ENCODE data around the gene SGIP1. TPM values are rescaled to one million over a fixed set of nuclear protein-coding genes. Genes with fewer than 3 reads are reported as not detected.
A peak's percentile ranks its signal among the peaks of the same experiment; 100 is the strongest.

The SGIP1 gene
- total and polyA plus RNA-seq, 7 donors: under 0.01 to 14.1 (median 7.3) TPM; not detected in 1

DNA sequence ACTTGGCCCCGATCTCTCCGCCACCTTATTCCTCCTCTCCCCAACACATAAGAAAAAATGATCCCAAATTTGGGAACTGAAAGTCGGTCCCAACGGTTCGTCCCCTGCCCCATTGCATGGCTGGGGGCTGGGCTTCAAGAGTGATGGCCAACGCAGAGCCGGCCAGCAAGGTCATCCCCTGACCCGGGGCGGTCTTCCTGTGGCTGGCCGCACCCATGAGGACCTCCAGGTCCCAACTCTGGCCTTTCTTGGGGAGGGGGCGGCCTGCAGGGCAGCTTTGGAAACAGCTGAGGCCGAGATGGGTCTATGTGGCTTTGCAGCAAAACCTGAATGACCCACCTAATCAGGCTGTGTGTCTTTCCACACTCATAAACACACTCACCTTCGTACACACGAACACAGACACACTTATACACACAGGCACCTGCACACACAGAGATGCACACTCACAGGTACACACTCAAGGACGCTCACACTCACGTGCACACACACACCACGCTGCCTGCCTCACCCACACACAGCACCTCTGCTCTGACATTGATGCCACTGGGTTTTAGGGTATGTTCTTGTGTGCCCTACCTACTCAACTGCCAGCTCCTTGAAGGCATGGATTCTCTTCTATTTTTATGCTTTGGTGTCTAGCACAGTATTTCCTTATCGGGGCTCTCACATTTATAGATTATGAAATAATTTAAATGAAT is 218.9 kb downstream of the SGIP1 start:
- Histone ChIP-seq H3K9me3 (no peaks in the 10 kb centered on the region), H3K27me3 (peaks cover 0 to 24% (median 11%) of the 10 kb centered on the region in 3 donors), H3K4me3 (peak overlapping the region; percentile 20 to 50 (median 36)), H3K36me3 (no peaks in the 10 kb centered on the region), H3K4me1 (peaks cover 0 to 13% (median 9%) of the 10 kb centered on the region in 4 donors), H3K27ac (peak overlapping the region in 1 of 4 donors; percentile 25)
- 42 to 44% methylated on average over 18 of the region's 18 CpGs for WGBS, 2 donors
- DNase-seq: no peak
- intact Hi-C loops (cut with DNase I): no loop called here
- TF ChIP-seq EP300 (IDR thresholded peaks at IDR 0.05): no peak
- TF ChIP-seq, protein P1, sequence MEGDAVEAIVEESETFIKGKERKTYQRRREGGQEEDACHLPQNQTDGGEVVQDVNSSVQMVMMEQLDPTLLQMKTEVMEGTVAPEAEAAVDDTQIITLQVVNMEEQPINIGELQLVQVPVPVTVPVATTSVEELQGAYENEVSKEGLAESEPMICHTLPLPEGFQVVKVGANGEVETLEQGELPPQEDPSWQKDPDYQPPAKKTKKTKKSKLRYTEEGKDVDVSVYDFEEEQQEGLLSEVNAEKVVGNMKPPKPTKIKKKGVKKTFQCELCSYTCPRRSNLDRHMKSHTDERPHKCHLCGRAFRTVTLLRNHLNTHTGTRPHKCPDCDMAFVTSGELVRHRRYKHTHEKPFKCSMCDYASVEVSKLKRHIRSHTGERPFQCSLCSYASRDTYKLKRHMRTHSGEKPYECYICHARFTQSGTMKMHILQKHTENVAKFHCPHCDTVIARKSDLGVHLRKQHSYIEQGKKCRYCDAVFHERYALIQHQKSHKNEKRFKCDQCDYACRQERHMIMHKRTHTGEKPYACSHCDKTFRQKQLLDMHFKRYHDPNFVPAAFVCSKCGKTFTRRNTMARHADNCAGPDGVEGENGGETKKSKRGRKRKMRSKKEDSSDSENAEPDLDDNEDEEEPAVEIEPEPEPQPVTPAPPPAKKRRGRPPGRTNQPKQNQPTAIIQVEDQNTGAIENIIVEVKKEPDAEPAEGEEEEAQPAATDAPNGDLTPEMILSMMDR (IDR thresholded peaks at IDR 0.05): no peak
- no peak for TF ChIP-seq POLR2A (IDR thresholded peaks at IDR 0.05)
- TF ChIP-seq POLR2AphosphoS5 (IDR thresholded peaks at IDR 0.05): no peak

GRCh38 chr1:66757722-66758240 is 223.8 kb downstream of the SGIP1 start:
- H3K4me1 ChIP-seq: peaks cover 0 to 2% (median 1%) of the 10 kb centered on the region in 4 donors

DNA sequence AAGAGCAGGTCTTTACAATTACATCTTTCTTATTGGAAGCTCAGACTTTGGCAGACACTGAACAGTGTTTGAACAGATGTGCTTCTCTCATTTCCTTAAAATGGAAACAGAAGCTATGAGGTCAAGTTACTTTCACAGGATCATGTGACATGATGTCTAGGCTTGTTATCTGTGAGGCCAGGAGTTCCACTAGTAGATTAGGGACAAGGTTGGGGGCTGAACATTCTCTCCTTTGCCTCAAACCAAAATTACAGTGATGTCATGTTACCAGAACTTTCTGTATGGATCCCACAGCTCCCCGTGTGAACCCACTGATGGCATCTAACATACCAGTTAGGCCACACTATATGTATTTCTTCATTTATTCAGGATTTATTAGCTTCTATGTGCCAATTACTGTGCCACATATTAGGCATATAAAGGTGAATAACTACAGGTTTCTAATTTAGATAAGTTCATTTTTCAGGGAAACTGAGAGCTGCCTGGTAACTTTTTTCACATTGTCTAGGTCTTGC is 224.3 kb downstream of the SGIP1 start:
- no peaks in the 10 kb centered on the region for H3K9me3 ChIP-seq
- H3K4me3 ChIP-seq: no peak overlapping the region
- H3K27me3 ChIP-seq: peaks cover 0 to 8% (median 5%) of the 10 kb centered on the region in 3 donors
- TF ChIP-seq POLR2AphosphoS5 (IDR thresholded peaks at IDR 0.05): peak in 1 of 4 donors; percentile 14
- TF ChIP-seq, protein P1 (IDR thresholded peaks at IDR 0.05): no peak
- no peak for TF ChIP-seq POLR2A (IDR thresholded peaks at IDR 0.05)
- no peak for TF ChIP-seq EP300 (IDR thresholded peaks at IDR 0.05)
- H3K4me1 ChIP-seq: no peaks in the 10 kb centered on the region
- intact Hi-C loops (cut with DNase I): no loop called here
- H3K36me3 ChIP-seq: no peaks in the 10 kb centered on the region
- no peak for DNase-seq
- no peak overlapping the region for H3K27ac ChIP-seq
- WGBS, 2 donors: 88 to 95% methylated on average over 1 of the region's 1 CpG

More at GRCh38 chr1:66757722-66758240, 223.8 kb downstream of the SGIP1 start:
- Histone ChIP-seq H3K27me3 (peaks cover 0 to 12% (median 5%) of the 10 kb centered on the region in 3 donors), H3K4me3 (no peak overlapping the region), H3K9me3 (no peaks in the 10 kb centered on the region), H3K27ac (no peak overlapping the region), H3K36me3 (no peaks in the 10 kb centered on the region)
- intact Hi-C loops (cut with DNase I): no loop called here
- no peak for DNase-seq
- 71 to 88% methylated on average over 6 of the region's 6 CpGs for WGBS, 2 donors
- TF ChIP-seq, protein P1 (IDR thresholded peaks at IDR 0.05): no peak
- TF ChIP-seq POLR2A (IDR thresholded peaks at IDR 0.05) (no peak), EP300 (IDR thresholded peaks at IDR 0.05) (no peak), POLR2AphosphoS5 (IDR thresholded peaks at IDR 0.05) (no peak)

DNA sequence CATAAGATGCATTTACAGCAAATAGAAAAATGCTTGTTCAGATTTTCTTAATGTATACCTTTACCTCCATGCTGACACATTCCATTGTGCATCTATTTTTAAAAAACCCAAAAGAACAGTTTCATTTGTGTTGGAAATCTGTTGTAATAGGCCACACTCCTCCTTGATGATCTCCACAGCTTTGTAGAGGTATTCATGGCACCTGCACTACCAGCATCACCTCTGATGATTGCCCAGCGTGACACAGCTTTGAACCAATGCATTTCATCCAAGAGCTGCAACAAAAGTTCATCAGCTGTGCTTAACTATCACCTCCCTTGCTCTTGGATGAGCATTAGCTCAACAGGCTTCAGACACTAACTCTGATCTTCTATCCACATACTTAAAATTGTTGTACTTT is 226.6 kb downstream of the SGIP1 start:
- intact Hi-C loops (cut with DNase I): no loop called here

More for the DNA sequence above, 226.6 kb downstream of the SGIP1 start:
- no peak overlapping the region for H3K27ac ChIP-seq
- H3K27me3 ChIP-seq: no peaks in the 10 kb centered on the region
- no peaks in the 10 kb centered on the region for H3K4me1 ChIP-seq
- TF ChIP-seq, protein P1 (IDR thresholded peaks at IDR 0.05): no peak
- no peak for TF ChIP-seq POLR2AphosphoS5 (IDR thresholded peaks at IDR 0.05)
- TF ChIP-seq EP300 (IDR thresholded peaks at IDR 0.05): no peak
- TF ChIP-seq POLR2A (IDR thresholded peaks at IDR 0.05): no peak
- 88 to 92% methylated on average over 1 of the region's 1 CpG for WGBS, 2 donors
- H3K9me3 ChIP-seq: no peaks in the 10 kb centered on the region
- no peak overlapping the region for H3K4me3 ChIP-seq
- H3K36me3 ChIP-seq: no peaks in the 10 kb centered on the region
- DNase-seq: no peak

Measured in sigmoid colon (tissue), 7 donors.